ENCODE measurements around the gene DDI2. TPM values are rescaled to one million over a fixed set of nuclear protein-coding genes. Genes with fewer than 3 reads are reported as not detected.

The DDI2 gene
- polyA plus RNA-seq, 1 donor (not counting 4 experiments of a cell fraction or from before 2014, with no cell fraction given), result 11.5 TPM

GRCh38 chr1:15626269-15626950 is 9.2 kb downstream of the DDI2 start:
- Histone ChIP-seq H3K9me3 (ENCODE audit: control insufficient read depth, low read depth, low read length) (no peaks in the 10 kb centered on the region), H3K4me2 (ENCODE audit: control insufficient read depth, extremely low read depth, insufficient read depth, low read depth, low read length) (no peak overlapping the region), H3K27ac (ENCODE audit: control insufficient read depth, insufficient read depth, low read length) (no peak overlapping the region), H3K36me3 (ENCODE audit: control insufficient read depth in 2 of 2, extremely low read depth in 1 of 2, insufficient read depth in 2 of 2, low read length in 2 of 2) (peaks cover 18 to 27% of the 10 kb centered on the region in 2 experiments), H3K4me1 (ENCODE audit: control insufficient read depth, extremely low read depth, insufficient read depth, low read length) (no peaks in the 10 kb centered on the region), H3K9me1 (ENCODE audit: control insufficient read depth, extremely low read depth, insufficient read depth, low read length) (no peaks in the 10 kb centered on the region), H2AFZ (ENCODE audit: control insufficient read depth, low read length) (no peak overlapping the region), H3K9ac (ENCODE audit: control insufficient read depth, extremely low read depth, insufficient read depth, low read length) (no peak overlapping the region), H3K4me3 (ENCODE audit: control insufficient read depth in 2 of 3, extremely low read depth in 1 of 3, insufficient read depth in 2 of 3, low read depth in 1 of 3, low read length in 3 of 3) (no peak overlapping the region), H4K20me1 (ENCODE audit: control insufficient read depth, extremely low read depth, insufficient read depth, low read length) (peaks cover 3% of the 10 kb centered on the region), H3K79me2 (ENCODE audit: control insufficient read depth, insufficient read depth, low read length) (peaks cover 63% of the 10 kb centered on the region), H3K27me3 (ENCODE audit: control insufficient read depth, extremely low read depth, insufficient read depth, low read length) (no peaks in the 10 kb centered on the region)
- no peak for FAIRE-seq
- TF ChIP-seq, protein P1, sequence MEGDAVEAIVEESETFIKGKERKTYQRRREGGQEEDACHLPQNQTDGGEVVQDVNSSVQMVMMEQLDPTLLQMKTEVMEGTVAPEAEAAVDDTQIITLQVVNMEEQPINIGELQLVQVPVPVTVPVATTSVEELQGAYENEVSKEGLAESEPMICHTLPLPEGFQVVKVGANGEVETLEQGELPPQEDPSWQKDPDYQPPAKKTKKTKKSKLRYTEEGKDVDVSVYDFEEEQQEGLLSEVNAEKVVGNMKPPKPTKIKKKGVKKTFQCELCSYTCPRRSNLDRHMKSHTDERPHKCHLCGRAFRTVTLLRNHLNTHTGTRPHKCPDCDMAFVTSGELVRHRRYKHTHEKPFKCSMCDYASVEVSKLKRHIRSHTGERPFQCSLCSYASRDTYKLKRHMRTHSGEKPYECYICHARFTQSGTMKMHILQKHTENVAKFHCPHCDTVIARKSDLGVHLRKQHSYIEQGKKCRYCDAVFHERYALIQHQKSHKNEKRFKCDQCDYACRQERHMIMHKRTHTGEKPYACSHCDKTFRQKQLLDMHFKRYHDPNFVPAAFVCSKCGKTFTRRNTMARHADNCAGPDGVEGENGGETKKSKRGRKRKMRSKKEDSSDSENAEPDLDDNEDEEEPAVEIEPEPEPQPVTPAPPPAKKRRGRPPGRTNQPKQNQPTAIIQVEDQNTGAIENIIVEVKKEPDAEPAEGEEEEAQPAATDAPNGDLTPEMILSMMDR (optimal IDR thresholded peaks at IDR 0.05 in 1 of 3, IDR thresholded peaks at IDR 0.05 in 1 of 3, conservative IDR thresholded peaks at IDR 0.05 in 1 of 3; ENCODE audit: extremely low read depth in 1 of 3, insufficient read depth in 2 of 3, low read length in 3 of 3), result no peak
- no peak for TF ChIP-seq EZH2 (IDR thresholded peaks at IDR 0.05; ENCODE audit: low read length)
- dilution Hi-C loops (cut with MboI; ENCODE audit: extremely low pct_ligation_motif_present, low sequenced_read_pairs), result no loop called here
- no peak for DNase-seq (ENCODE audit: low read depth, low spot score)

DNA sequence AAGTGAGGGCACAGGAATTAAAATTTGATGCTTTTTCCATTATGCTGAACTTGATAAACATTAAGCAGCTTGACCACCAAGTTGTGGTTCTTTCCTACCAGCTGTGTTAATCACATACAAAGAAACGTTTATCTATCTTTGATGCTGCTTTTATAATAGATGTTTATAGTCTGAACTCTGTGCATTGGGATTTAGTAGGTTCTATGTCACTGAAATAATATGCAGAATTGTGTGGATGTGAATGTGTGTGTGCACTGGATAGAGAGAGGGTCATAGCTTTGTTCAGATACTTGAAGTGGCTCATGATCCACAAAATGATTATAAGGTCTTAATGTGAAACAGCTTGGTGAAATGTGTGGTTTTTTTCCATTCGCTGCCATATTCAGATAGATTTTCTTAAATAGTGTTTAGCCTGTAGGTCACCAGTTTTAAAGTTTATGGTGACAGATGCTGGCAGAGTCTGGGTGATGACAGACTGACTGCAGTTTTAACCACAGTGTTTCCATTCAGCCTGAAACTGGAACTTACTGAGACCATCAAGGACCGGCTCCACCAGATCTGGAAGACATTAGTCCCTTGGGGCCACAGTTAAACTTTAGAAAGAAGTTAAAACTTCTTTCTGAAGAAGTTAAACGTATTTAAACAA is 10.2 kb downstream of the DDI2 start:
- Histone ChIP-seq H2AFZ (ENCODE audit: control insufficient read depth, low read length) (no peak overlapping the region), H3K4me2 (ENCODE audit: control insufficient read depth, extremely low read depth, insufficient read depth, low read depth, low read length) (no peak overlapping the region), H3K9me3 (ENCODE audit: control insufficient read depth, low read depth, low read length) (no peaks in the 10 kb centered on the region), H3K4me1 (ENCODE audit: control insufficient read depth, extremely low read depth, insufficient read depth, low read length) (no peaks in the 10 kb centered on the region), H3K4me3 (ENCODE audit: control insufficient read depth in 2 of 3, extremely low read depth in 1 of 3, insufficient read depth in 2 of 3, low read depth in 1 of 3, low read length in 3 of 3) (no peak overlapping the region), H4K20me1 (ENCODE audit: control insufficient read depth, extremely low read depth, insufficient read depth, low read length) (peaks cover 3% of the 10 kb centered on the region), H3K79me2 (ENCODE audit: control insufficient read depth, insufficient read depth, low read length) (peaks cover 52% of the 10 kb centered on the region), H3K36me3 (ENCODE audit: control insufficient read depth in 2 of 2, extremely low read depth in 1 of 2, insufficient read depth in 2 of 2, low read length in 2 of 2) (peaks cover 18 to 27% of the 10 kb centered on the region in 2 experiments), H3K9me1 (ENCODE audit: control insufficient read depth, extremely low read depth, insufficient read depth, low read length) (no peaks in the 10 kb centered on the region), H3K27ac (ENCODE audit: control insufficient read depth, insufficient read depth, low read length) (no peak overlapping the region), H3K9ac (ENCODE audit: control insufficient read depth, extremely low read depth, insufficient read depth, low read length) (no peak overlapping the region), H3K27me3 (ENCODE audit: control insufficient read depth, extremely low read depth, insufficient read depth, low read length) (no peaks in the 10 kb centered on the region)
- TF ChIP-seq, protein P1 (optimal IDR thresholded peaks at IDR 0.05 in 1 of 3, IDR thresholded peaks at IDR 0.05 in 1 of 3, conservative IDR thresholded peaks at IDR 0.05 in 1 of 3; ENCODE audit: extremely low read depth in 1 of 3, insufficient read depth in 2 of 3, low read length in 3 of 3), result no peak
- TF ChIP-seq EZH2 (IDR thresholded peaks at IDR 0.05; ENCODE audit: low read length), result no peak
- DNase-seq (ENCODE audit: low read depth, low spot score) (no peak), FAIRE-seq (no peak)
- dilution Hi-C loops (cut with MboI; ENCODE audit: extremely low pct_ligation_motif_present, low sequenced_read_pairs), result no loop called here

Measured in keratinocyte (primary cell).